H1 (cell line): ENCODE results near the gene GNB1L. TPM values are rescaled to one million over a fixed set of nuclear protein-coding genes. Genes with fewer than 3 reads are reported as not detected.
A peak's percentile ranks its signal among the peaks of the same experiment; 100 is the strongest.

Experiments used
- CTCF ChIA-PET: fragments of 300-600 bp; sonication (Branson Sonifier 250); formaldehyde crosslinking; loops from one replicate; lab custom pipeline; 2021; ENCODE audit not compliant: partially characterized antibody; lab: Charles Lee
- POLR2A ChIA-PET: fragments of 300-600 bp; sonication (Branson Sonifier 250); formaldehyde crosslinking; loops from one replicate; lab custom pipeline; 2021; ENCODE audit warnings: inconsistent platforms; ENCODE audit not compliant: partially characterized antibody; lab: Charles Lee
- DNase-seq, 2 experiments: peaks; one replicate each; pipeline versions ENCODE4 v3.0.0 to v3.0.0-alpha.2; 2010 to 2022; ENCODE audit warnings: low spot score in 2 of 2, low read depth in 1 of 2, mixed read lengths in 1 of 2
- FAIRE-seq: peaks from 2 replicates; lab custom pipeline; 2011; peaks lifted over from hg19 to GRCh38; lab: Jason Lieb, UNC
- H2AFZ ChIP-seq: 2 replicates; pipeline ENCODE4 v1.8.1; 2012; ENCODE audit warnings: low read length, inconsistent platforms
- H2AK5ac ChIP-seq: 2 replicates; pipeline ENCODE4 v1.6.1; 2013; ENCODE audit warnings: low read depth, low read length
- H2BK120ac ChIP-seq: replicated peaks from 2 replicates; pipeline ENCODE3; 2013; ENCODE audit warnings: low read depth, low read length, inconsistent platforms
- H2BK12ac ChIP-seq: 2 replicates; pipeline ENCODE4 v1.6.1; 2013; ENCODE audit warnings: low read depth, low read length
- H2BK15ac ChIP-seq: 2 replicates; pipeline ENCODE4 v1.6.1; 2013; ENCODE audit warnings: low read length
- H2BK20ac ChIP-seq: 2 replicates; pipeline ENCODE4 v1.6.1; 2013; ENCODE audit warnings: low read length
- H2BK5ac ChIP-seq: 2 replicates; pipeline ENCODE4 v1.6.1; 2013; ENCODE audit warnings: low read depth, low read length
- H3K14ac ChIP-seq: 2 replicates; pipeline ENCODE4 v1.6.1; 2013; ENCODE audit warnings: inconsistent platforms; ENCODE audit not compliant: insufficient read length
- H3K18ac ChIP-seq: 2 replicates; pipeline ENCODE4 v1.6.1; 2013; ENCODE audit warnings: low read length; ENCODE audit errors: extremely low read depth
- H3K23ac ChIP-seq: 2 replicates; pipeline ENCODE4 v1.6.1; 2013; ENCODE audit warnings: inconsistent platforms; ENCODE audit not compliant: insufficient read length
- H3K23me2 ChIP-seq: 2 replicates; pipeline ENCODE4 v1.6.1; 2013; ENCODE audit warnings: low read depth, low read length
- H3K27ac ChIP-seq: 2 replicates; pipeline ENCODE4 v1.6.1; 2011; ENCODE audit warnings: low read depth, low read length, inconsistent platforms
- H3K27me3 ChIP-seq, 4 experiments: replicated peaks in 1 of 4; 1 replicate in 1 of 4; 2 replicates in 3 of 4; pipeline versions ENCODE4 v1.6.1 to v1.8.1; 2011 to 2013; ENCODE audit warnings: low read length in 3 of 4, mild to moderate bottlenecking in 3 of 4, inconsistent platforms in 2 of 4, mixed read lengths in 2 of 4, moderate library complexity in 1 of 4; ENCODE audit not compliant: control insufficient read depth in 3 of 4, insufficient read depth in 3 of 4; ENCODE audit errors: extremely low read depth in 1 of 4
- H3K36me3 ChIP-seq, 4 experiments: 2 replicates each; pipeline versions ENCODE4 v1.6.1 to v1.8.1; 2011 to 2013; ENCODE audit warnings: mild to moderate bottlenecking in 4 of 4, low read length in 3 of 4, moderate library complexity in 2 of 4, control low read depth in 1 of 4, inconsistent platforms in 1 of 4; ENCODE audit not compliant: insufficient read depth in 4 of 4, control insufficient read depth in 2 of 4
- H3K4ac ChIP-seq: replicated peaks from 2 replicates; pipeline ENCODE3; 2013; ENCODE audit warnings: low read length, low read depth, mixed read lengths, inconsistent platforms; ENCODE audit not compliant: insufficient read length
- H3K4me1 ChIP-seq, 4 experiments: replicated peaks in 1 of 4; 1 replicate in 1 of 4; 2 replicates in 3 of 4; pipeline versions ENCODE4 v1.6.1 to v1.8.1; 2011 to 2013; ENCODE audit warnings: low read length in 3 of 4, inconsistent platforms in 2 of 4, mixed read lengths in 1 of 4; ENCODE audit not compliant: insufficient read depth in 4 of 4, control insufficient read depth in 3 of 4
- H3K4me2 ChIP-seq, 2 experiments: 2 replicates each; pipeline versions ENCODE4 v1.6.1 to v1.8.1; 2011 to 2013; ENCODE audit warnings: low read depth in 2 of 2, low read length in 2 of 2, control low read depth in 1 of 2, inconsistent platforms in 1 of 2, mild to moderate bottlenecking in 1 of 2; ENCODE audit not compliant: insufficient read depth in 1 of 2
- H3K4me3 ChIP-seq, 4 experiments: fragments of 200-600, 300-600 bp in 1 of 4; sonication (generic), shearing (Covaris generic), sonication (Bioruptor Twin) in 1 of 4; 2 replicates each; pipeline versions ENCODE4 v1.5.1 to v1.8.1; 2011 to 2016; ENCODE audit warnings: low read length in 4 of 4, low read depth in 3 of 4, control low read depth in 2 of 4, inconsistent platforms in 2 of 4, mild to moderate bottlenecking in 2 of 4, mixed read lengths in 1 of 4, moderate library complexity in 1 of 4; ENCODE audit not compliant: insufficient read depth in 2 of 4; ENCODE audit errors: extremely low read depth in 1 of 4
- H3K56ac ChIP-seq: replicated peaks from 2 replicates; pipeline ENCODE3; 2013; ENCODE audit warnings: low read depth, mild to moderate bottlenecking, mixed read lengths, low read length, inconsistent platforms; ENCODE audit not compliant: insufficient read length
- H3K79me1 ChIP-seq: 2 replicates; pipeline ENCODE4 v1.6.1; 2013; ENCODE audit warnings: low read depth, low read length, control low read depth
- H3K79me2 ChIP-seq, 2 experiments: 2 replicates each; pipeline versions ENCODE4 v1.6.1 to v1.8.1; 2012 to 2013; ENCODE audit warnings: low read length in 2 of 2, mild to moderate bottlenecking in 2 of 2, inconsistent platforms in 1 of 2; ENCODE audit not compliant: insufficient read depth in 2 of 2, control insufficient read depth in 1 of 2
- H3K9ac ChIP-seq, 4 experiments: replicated peaks in 1 of 4; 1 replicate in 1 of 4; 2 replicates in 3 of 4; pipeline versions ENCODE4 v1.6.1 to v1.8.1; 2011 to 2013; ENCODE audit warnings: low read depth in 3 of 4, low read length in 3 of 4, control low read depth in 2 of 4, mild to moderate bottlenecking in 2 of 4, moderate library complexity in 2 of 4, inconsistent platforms in 1 of 4; ENCODE audit errors: extremely low read depth in 1 of 4
- H3K9me3 ChIP-seq, 2 experiments: 2 replicates each; pipeline versions ENCODE4 v1.6.1 to v1.8.1; 2012 to 2013; ENCODE audit warnings: mild to moderate bottlenecking in 2 of 2, moderate library complexity in 2 of 2, control low read depth in 1 of 2, inconsistent platforms in 1 of 2, low read depth in 1 of 2, low read length in 1 of 2, mixed read lengths in 1 of 2; ENCODE audit not compliant: insufficient read depth in 2 of 2
- H4K20me1 ChIP-seq, 2 experiments: replicated peaks in 1 of 2; 2 replicates each; pipeline versions ENCODE3 to v1.8.1; 2011 to 2013; ENCODE audit warnings: inconsistent platforms in 2 of 2, low read length in 2 of 2, mild to moderate bottlenecking in 1 of 2; ENCODE audit not compliant: insufficient read depth in 2 of 2, control insufficient read depth in 1 of 2
- H4K5ac ChIP-seq: 2 replicates; pipeline ENCODE4 v1.6.1; 2013; ENCODE audit warnings: low read length, low read depth, mixed read lengths, inconsistent platforms; ENCODE audit not compliant: insufficient read length
- H4K8ac ChIP-seq: 2 replicates; pipeline ENCODE4 v1.8.0; 2013; ENCODE audit warnings: mild to moderate bottlenecking, moderate library complexity, low read length, inconsistent platforms; ENCODE audit not compliant: insufficient read depth; ENCODE audit errors: extremely low read depth
- H4K91ac ChIP-seq: replicated peaks from 2 replicates; pipeline ENCODE3; 2013; ENCODE audit warnings: low read length, mixed read lengths, inconsistent platforms; ENCODE audit not compliant: insufficient read length
- EP300 ChIP-seq, 2 experiments: IDR thresholded peaks; 1 replicate in 1 of 2; 2 replicates in 1 of 2; pipeline ENCODE4 v1.6.1; 2011 to 2012; ENCODE audit warnings: low read depth in 2 of 2, low read length in 2 of 2, mild to moderate bottlenecking in 2 of 2, borderline replicate concordance in 1 of 2, inconsistent platforms in 1 of 2, moderate library complexity in 1 of 2
- EZH2 ChIP-seq: fragments of 200-600 bp; sonication (generic); IDR thresholded peaks from 2 replicates; pipeline ENCODE4 v1.7.1; 2012; ENCODE audit warnings: low read depth, mild to moderate bottlenecking, moderate library complexity, low read length, inconsistent platforms; ENCODE audit not compliant: severe bottlenecking
- PHF8 ChIP-seq: fragments of 200-600 bp; sonication (generic); conservative IDR thresholded peaks from 2 replicates; pipeline ENCODE4 v1.7.1; 2012; ENCODE audit warnings: low read depth, mild to moderate bottlenecking, inconsistent platforms, low read length, moderate library complexity
- RNF2 ChIP-seq: fragments of 200-900, 300-1000 bp; sonication (generic); IDR thresholded peaks from 2 replicates; pipeline ENCODE4 v1.7.1; 2016; ENCODE audit warnings: borderline replicate concordance, low read depth, mild to moderate bottlenecking, antibody characterized with exemption, low read length; ENCODE audit not compliant: poor library complexity, severe bottlenecking; ENCODE audit errors: missing control alignments
- SIN3A ChIP-seq, 2 experiments: IDR thresholded peaks in 1 of 2; conservative IDR thresholded peaks in 1 of 2; 2 replicates each; pipeline ENCODE4 v1.6.1; 2011 to 2012; ENCODE audit warnings: low read length in 2 of 2, improper control_type of control experiment in 1 of 2, low read depth in 1 of 2, mild to moderate bottlenecking in 1 of 2
- TAF7 ChIP-seq: optimal IDR thresholded peaks from 2 replicates; pipeline ENCODE3; 2011; ENCODE audit warnings: low read depth, mild to moderate bottlenecking, inconsistent platforms, low read length, moderate library complexity, borderline replicate concordance
- TBP ChIP-seq: IDR thresholded peaks from 2 replicates; pipeline ENCODE4 v1.6.1; 2011; ENCODE audit warnings: low read depth, low read length, improper control_type of control experiment
- YY1 ChIP-seq: IDR thresholded peaks from 2 replicates; pipeline ENCODE4 v1.6.1; 2011; ENCODE audit warnings: low read depth, mild to moderate bottlenecking, low read length
- WGBS, 2 experiments: shearing (Covaris generic) in 1 of 2; methylation state at CpG; one replicate each; pipeline versions ENCODE4 v1.1.6 to v1.1.7; 2013 to 2015; ENCODE audit warnings: low lambda C conversion rate in 2 of 2, mixed read lengths in 2 of 2, inconsistent platforms in 1 of 2, low coverage in 1 of 2, missing lambda C conversion rate in 1 of 2; ENCODE audit not compliant: insufficient replicate concordance in 2 of 2, insufficient coverage in 1 of 2, insufficient read length in 1 of 2; ENCODE audit errors: extremely low coverage in 1 of 2, missing lambda C conversion rate in 1 of 2; 5-methylcytosine and 5-hydroxymethylcytosine counted together
- polyA plus RNA-seq, 7 experiments: library from polyadenylated mRNA; depleted of rRNA in 3 of 7; stranded (reverse) in 5 of 7; unstranded in 2 of 7; fragments of >200 nt in 5 of 7; fragments of 200-250 nt in 2 of 7; gene quantifications; 1 replicate in 5 of 7; 2 replicates in 1 of 7; 4 replicates in 1 of 7; pipeline versions ENCODE4 v1.2.1 to v1.2.3, GENCODE V29; 2011 to 2013; ENCODE audit warnings: missing spikeins in 2 of 7, mixed read lengths in 2 of 7
- total RNA-seq: library from RNA; stranded (reverse); fragmentation: NEBNext Ultra II Directional; extraction: Animal tissue kit (Norgen Biotek cat#: 25700); gene quantifications from 2 replicates; pipeline ENCODE4 v1.2.1, GENCODE V29; 2021

GNB1L gene
- total and polyA plus RNA-seq, 2 of the 8 experiments (the other 6 are each of a cell fraction or from before 2014, with no cell fraction given): 14.0 to 15.6 TPM

GRCh38 chr22:19757140-19757984 is 97.3 kb downstream of the GNB1L start:
- Histone ChIP-seq H3K14ac (no peak overlapping the region), H2BK15ac (peak overlapping the region; percentile 88; the same call in 1 of the 2 replicates), H3K4ac (no peak overlapping the region), H4K20me1 (peaks cover 18 to 34% of the 10 kb centered on the region in 2 experiments), H4K8ac (no peak overlapping the region; the same call in 1 of the 2 replicates), H3K79me1 (no peaks in the 10 kb centered on the region), H3K4me3 (peak overlapping the region in 3 of 4 experiments; percentile 4 to 56 (median 10); a peak in 4 of 8 replicates), H3K4me2 (peak overlapping the region; percentile 18 to 67; a peak in 2 of 4 replicates), H3K36me3 (peaks cover 0 to 20% (median 0%) of the 10 kb centered on the region in 4 experiments; a peak in 1 of 8 replicates), H3K27ac (no peak overlapping the region), H2BK120ac (no peak overlapping the region), H3K27me3 (peaks cover 85 to 97% (median 91%) of the 10 kb centered on the region in 4 experiments), H2AFZ (no peak overlapping the region), H4K5ac (no peak overlapping the region), H3K23ac (no peak overlapping the region), H3K9ac (no peak overlapping the region), H2BK20ac (no peak overlapping the region), H4K91ac (no peak overlapping the region), H3K18ac (no peak overlapping the region), H3K23me2 (no peaks in the 10 kb centered on the region; the same call in 1 of the 2 replicates), H3K56ac (no peak overlapping the region), H2BK5ac (no peak overlapping the region), H2AK5ac (no peak overlapping the region), H3K79me2 (no peaks in the 10 kb centered on the region), H2BK12ac (peak overlapping the region; percentile 50; the same call in 1 of the 2 replicates), H3K9me3 (no peaks in the 10 kb centered on the region), H3K4me1 (peaks cover 0 to 44% (median 19%) of the 10 kb centered on the region in 4 experiments; a peak in 5 of 7 replicates)
- CTCF ChIA-PET: interaction anchor here (0.7 to 16.5 kb wide), 15 partner anchors 10 to 196 kb away, joined by 3 to 168 read pairs (median 4); partner anchors contain the start of gene GP1BB
- POLR2A ChIA-PET: interaction anchor here (0.6 to 3.8 kb wide), 4 partner anchors 8 to 61 kb away, joined by 3 to 21 read pairs (median 4); no protein-coding TSS in a partner anchor
- peak in 1 of 2 experiments; percentile 76 for DNase-seq
- no peak for FAIRE-seq
- WGBS, 2 experiments: 10% methylated on average over 15 of the region's 16 CpGs; no CpG with 5 or more reads in 1 of the 2 experiments
- TF ChIP-seq TAF7 (no peak), YY1 (no peak), RNF2 (peak; percentile 8), PHF8 (no peak), EP300 (IDR thresholded peaks at IDR 0.05; ENCODE audit: borderline replicate concordance in 1 of 2, low read depth in 2 of 2, low read length in 2 of 2) (no peak), TBP (no peak), SIN3A (conservative IDR thresholded peaks at IDR 0.05 in 1 of 2, IDR thresholded peaks at IDR 0.05 in 1 of 2; ENCODE audit: low read depth in 1 of 2, low read length in 2 of 2) (no peak), EZH2 (peak; percentile 70)
